Measurements from ENCODE around the gene SIX2.

SIX2 gene

DNA sequence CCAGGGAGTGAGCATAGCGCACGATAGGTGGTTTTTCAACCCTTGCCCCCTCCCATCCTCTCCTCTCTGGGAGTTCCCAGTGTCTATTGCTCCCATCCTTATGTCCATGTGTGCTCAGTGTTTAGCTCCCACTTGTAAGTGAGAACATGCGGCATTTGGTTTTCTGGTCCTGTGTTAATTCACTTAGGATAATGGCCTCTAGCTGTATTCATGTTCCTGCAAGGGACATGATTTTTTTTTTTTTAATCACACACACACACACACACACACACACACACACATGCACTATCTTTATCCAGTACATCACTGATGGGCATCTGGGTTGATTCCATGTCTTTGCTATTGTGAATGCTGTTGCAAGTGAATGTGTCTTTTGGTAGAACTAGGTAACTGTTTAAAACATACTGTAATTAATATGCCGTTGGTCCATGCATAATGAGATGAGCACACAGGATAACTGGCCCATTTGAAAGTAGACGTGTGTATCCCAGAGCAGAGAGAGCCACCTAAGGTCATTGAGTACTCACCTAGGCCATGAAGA lies 43.2 kb upstream of the SIX2 start:
- Histone ChIP-seq H3K4me3 (ENCODE audit: insufficient read depth, low read length, poor library complexity, severe bottlenecking) (no peak overlapping the region), H2AFZ (ENCODE audit: low read depth, low read length, severe bottlenecking) (no peak overlapping the region), H4K20me1 (ENCODE audit: low read depth, low read length) (no peaks in the 10 kb centered on the region), H3K9me3 (ENCODE audit: insufficient read depth, low read length) (no peaks in the 10 kb centered on the region), H3K27ac (ENCODE audit: low read depth, low read length) (no peak overlapping the region), H3K9ac (ENCODE audit: low read length) (no peak overlapping the region), H3K27me3 (ENCODE audit: low read length) (no peaks in the 10 kb centered on the region), H3K36me3 (ENCODE audit: low read length) (no peaks in the 10 kb centered on the region), H3K79me2 (ENCODE audit: insufficient read depth, low read length) (no peaks in the 10 kb centered on the region), H3K9me2 (replicated peaks; ENCODE audit: insufficient read depth, low read length) (no peaks in the 10 kb centered on the region), H3F3A (ENCODE audit: insufficient read depth) (no peaks in the 10 kb centered on the region), H3K4me2 (ENCODE audit: low read depth, low read length, poor library complexity, severe bottlenecking) (no peak overlapping the region)
- TF ChIP-seq EZH2phosphoT487 (conservative IDR thresholded peaks at IDR 0.05; ENCODE audit: low read length): no peak
- TF ChIP-seq, protein P1, sequence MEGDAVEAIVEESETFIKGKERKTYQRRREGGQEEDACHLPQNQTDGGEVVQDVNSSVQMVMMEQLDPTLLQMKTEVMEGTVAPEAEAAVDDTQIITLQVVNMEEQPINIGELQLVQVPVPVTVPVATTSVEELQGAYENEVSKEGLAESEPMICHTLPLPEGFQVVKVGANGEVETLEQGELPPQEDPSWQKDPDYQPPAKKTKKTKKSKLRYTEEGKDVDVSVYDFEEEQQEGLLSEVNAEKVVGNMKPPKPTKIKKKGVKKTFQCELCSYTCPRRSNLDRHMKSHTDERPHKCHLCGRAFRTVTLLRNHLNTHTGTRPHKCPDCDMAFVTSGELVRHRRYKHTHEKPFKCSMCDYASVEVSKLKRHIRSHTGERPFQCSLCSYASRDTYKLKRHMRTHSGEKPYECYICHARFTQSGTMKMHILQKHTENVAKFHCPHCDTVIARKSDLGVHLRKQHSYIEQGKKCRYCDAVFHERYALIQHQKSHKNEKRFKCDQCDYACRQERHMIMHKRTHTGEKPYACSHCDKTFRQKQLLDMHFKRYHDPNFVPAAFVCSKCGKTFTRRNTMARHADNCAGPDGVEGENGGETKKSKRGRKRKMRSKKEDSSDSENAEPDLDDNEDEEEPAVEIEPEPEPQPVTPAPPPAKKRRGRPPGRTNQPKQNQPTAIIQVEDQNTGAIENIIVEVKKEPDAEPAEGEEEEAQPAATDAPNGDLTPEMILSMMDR (IDR thresholded peaks at IDR 0.05; ENCODE audit: insufficient read depth, low read length, poor library complexity, severe bottlenecking): no peak

DNA sequence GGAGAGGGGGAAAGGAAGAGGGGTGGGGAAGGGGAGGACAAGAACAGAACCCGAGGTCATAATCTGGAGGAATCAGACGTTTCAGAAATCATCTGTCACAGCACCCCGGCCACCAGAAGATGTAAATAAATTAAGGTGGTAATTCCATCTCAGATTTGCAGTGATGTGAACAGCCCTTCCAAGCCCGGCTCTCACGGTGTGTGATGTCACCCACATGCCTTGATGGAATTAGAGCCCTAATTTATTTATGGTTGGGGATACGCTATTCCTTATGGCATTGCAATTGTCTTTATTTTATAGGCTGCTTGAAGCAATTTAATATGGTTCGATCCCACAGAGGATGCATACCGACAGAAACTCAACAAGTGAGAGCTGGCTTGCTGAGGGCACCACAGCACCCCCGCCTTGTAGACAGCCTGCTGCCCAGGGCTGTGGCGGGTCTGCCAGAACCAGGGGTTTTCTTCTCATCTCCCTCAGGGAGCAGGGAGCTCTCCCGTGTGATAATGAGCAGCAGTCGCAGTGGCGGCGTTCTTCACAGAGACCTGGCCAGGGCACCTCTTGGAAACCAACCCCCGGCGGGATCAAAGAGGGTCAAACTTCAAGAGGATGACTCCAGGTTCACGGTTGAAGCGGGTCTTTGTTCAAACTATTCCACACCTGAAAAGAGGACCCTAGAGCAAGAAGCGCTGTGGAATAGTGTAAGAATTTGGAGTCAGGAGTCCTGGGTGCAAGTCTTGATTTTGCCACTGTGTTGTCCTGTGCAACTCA lies 40.5 kb upstream of the SIX2 start:
- TF ChIP-seq, protein P1 (IDR thresholded peaks at IDR 0.05; ENCODE audit: insufficient read depth, low read length, poor library complexity, severe bottlenecking): no peak
- TF ChIP-seq EZH2phosphoT487 (conservative IDR thresholded peaks at IDR 0.05; ENCODE audit: low read length): no peak

DNA sequence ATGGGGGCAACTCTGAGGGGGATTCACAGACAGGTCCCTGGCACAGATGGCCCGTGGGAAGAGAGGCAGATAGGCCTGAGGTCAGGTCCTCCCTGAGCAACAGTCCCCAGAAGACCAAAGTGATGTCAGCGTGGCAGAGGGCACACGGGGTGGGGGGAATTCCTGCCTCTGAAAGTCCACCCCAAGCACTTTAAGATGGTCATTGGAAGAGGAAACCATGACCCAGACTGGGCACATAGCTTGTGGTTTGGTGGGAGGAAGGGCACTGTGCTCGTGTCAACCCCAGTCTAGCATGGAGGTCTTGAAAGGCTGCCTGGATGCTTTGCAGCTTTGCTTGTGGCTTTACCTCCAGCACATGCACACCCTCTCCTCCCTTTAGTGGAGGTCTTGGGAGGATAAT lies 38.0 kb upstream of the SIX2 start:
- H3K9me3 ChIP-seq (ENCODE audit: insufficient read depth, low read length): no peaks in the 10 kb centered on the region
- no peak for TF ChIP-seq EZH2phosphoT487 (conservative IDR thresholded peaks at IDR 0.05; ENCODE audit: low read length)
- TF ChIP-seq, protein P1 (IDR thresholded peaks at IDR 0.05; ENCODE audit: insufficient read depth, low read length, poor library complexity, severe bottlenecking): no peak
- H3K9ac ChIP-seq (ENCODE audit: low read length): no peak overlapping the region
- no peaks in the 10 kb centered on the region for H3K9me2 ChIP-seq (replicated peaks; ENCODE audit: insufficient read depth, low read length)
- no peaks in the 10 kb centered on the region for H3F3A ChIP-seq (ENCODE audit: insufficient read depth)
- H4K20me1 ChIP-seq (ENCODE audit: low read depth, low read length): no peaks in the 10 kb centered on the region
- no peaks in the 10 kb centered on the region; the same call in 1 of the 2 replicates for H3K27me3 ChIP-seq (ENCODE audit: low read length)
- no peaks in the 10 kb centered on the region for H3K36me3 ChIP-seq (ENCODE audit: low read length)
- H3K4me3 ChIP-seq (ENCODE audit: insufficient read depth, low read length, poor library complexity, severe bottlenecking): no peak overlapping the region
- no peak overlapping the region for H2AFZ ChIP-seq (ENCODE audit: low read depth, low read length, severe bottlenecking)
- no peak overlapping the region for H3K4me2 ChIP-seq (ENCODE audit: low read depth, low read length, poor library complexity, severe bottlenecking)
- no peaks in the 10 kb centered on the region for H3K79me2 ChIP-seq (ENCODE audit: insufficient read depth, low read length)
- no peak overlapping the region for H3K27ac ChIP-seq (ENCODE audit: low read depth, low read length)

More for the DNA sequence above, 40.5 kb upstream of the SIX2 start:
- H3K79me2 ChIP-seq (ENCODE audit: insufficient read depth, low read length): no peaks in the 10 kb centered on the region
- H3K36me3 ChIP-seq (ENCODE audit: low read length): no peaks in the 10 kb centered on the region
- H3F3A ChIP-seq (ENCODE audit: insufficient read depth): no peaks in the 10 kb centered on the region
- H3K27ac ChIP-seq (ENCODE audit: low read depth, low read length): no peak overlapping the region
- no peaks in the 10 kb centered on the region; the same call in 1 of the 2 replicates for H3K27me3 ChIP-seq (ENCODE audit: low read length)
- no peaks in the 10 kb centered on the region for H3K9me3 ChIP-seq (ENCODE audit: insufficient read depth, low read length)
- no peak overlapping the region for H3K4me2 ChIP-seq (ENCODE audit: low read depth, low read length, poor library complexity, severe bottlenecking)
- no peaks in the 10 kb centered on the region for H3K9me2 ChIP-seq (replicated peaks; ENCODE audit: insufficient read depth, low read length)
- no peak overlapping the region for H3K9ac ChIP-seq (ENCODE audit: low read length)
- no peak overlapping the region for H3K4me3 ChIP-seq (ENCODE audit: insufficient read depth, low read length, poor library complexity, severe bottlenecking)
- no peaks in the 10 kb centered on the region for H4K20me1 ChIP-seq (ENCODE audit: low read depth, low read length)
- H2AFZ ChIP-seq (ENCODE audit: low read depth, low read length, severe bottlenecking): no peak overlapping the region
